HG03103 (cell line): ENCODE measurements around the gene MT1F.

Experiments
- ATAC-seq: cut with Tn5 transposase; IDR thresholded peaks from one replicate; pipeline ENCODE4 v1.9.1; 2021; ENCODE audit warnings: low read depth; ENCODE audit not compliant: unreplicated experiment

The MT1F gene

GRCh38 chr16:56689171-56689570 lies 31.4 kb downstream of the MT1F start:
- no peak for ATAC-seq

GRCh38 chr16:56690420-56691122 lies 32.8 kb downstream of the MT1F start:
- no peak for ATAC-seq

GRCh38 chr16:56691885-56692284 lies 34.1 kb downstream of the MT1F start:
- no peak for ATAC-seq

- no peak for ATAC-seq
These were observed 37.5 kb downstream of the MT1F start for GRCh38 chr16:56695246-56695645.

GRCh38 chr16:56697456-56698155 lies 39.8 kb downstream of the MT1F start:
- ATAC-seq: no peak

- ATAC-seq: no peak
These were observed 42.4 kb downstream of the MT1F start for GRCh38 chr16:56700195-56700594.

GRCh38 chr16:56700631-56701030 lies 42.9 kb downstream of the MT1F start:
- no peak for ATAC-seq

GRCh38 chr16:56701534-56701933 lies 43.8 kb downstream of the MT1F start:
- ATAC-seq: no peak

GRCh38 chr16:56702836-56703235 lies 45.1 kb downstream of the MT1F start:
- ATAC-seq: no peak
